HL-60 (cell line): ENCODE measurements around the gene TXNRD2.

Experiments
- DNase-seq, 2 experiments: peaks; one replicate each; pipeline ENCODE4 v3.0.0-alpha.2; 2010 to 2020; ENCODE audit warnings: low read depth in 1 of 2, low spot score in 1 of 2
- H3K27ac ChIP-seq: fragments of 250-450 bp; sonication (Bioruptor Pico); replicated peaks from 2 replicates; pipeline ENCODE4 v1.5.1; 2020; ENCODE audit warnings: mild to moderate bottlenecking, moderate library complexity
- H3K27me3 ChIP-seq: fragments of 250-450 bp; sonication (Bioruptor Pico); 2 replicates; pipeline ENCODE4 v1.5.1; 2021; ENCODE audit warnings: mild to moderate bottlenecking, moderate library complexity; ENCODE audit not compliant: insufficient read depth, poor library complexity, severe bottlenecking
- H3K4me3 ChIP-seq: replicated peaks from 2 replicates; pipeline ENCODE4 v1.5.1; 2011; ENCODE audit warnings: mild to moderate bottlenecking, control low read depth, low read length; ENCODE audit not compliant: insufficient read depth
- GABPA ChIP-seq: IDR thresholded peaks from 2 replicates; pipeline ENCODE4 v1.6.1; 2012; ENCODE audit warnings: low read depth
- POLR2AphosphoS5 ChIP-seq: IDR thresholded peaks from 2 replicates; pipeline ENCODE4 v1.6.1; 2012; ENCODE audit warnings: low read depth
- SPI1 ChIP-seq: IDR thresholded peaks from 2 replicates; pipeline ENCODE4 v1.6.1; 2012; ENCODE audit warnings: low read depth, mild to moderate bottlenecking, borderline replicate concordance
- TF ChIP-seq, protein P1 (sequence below): IDR thresholded peaks from one replicate; pipeline ENCODE4 v1.5.1; 2011; ENCODE audit warnings: low read length, control low read depth, inconsistent platforms; ENCODE audit not compliant: insufficient read depth
- TF ChIP-seq, protein P2 (sequence below): IDR thresholded peaks from 2 replicates; pipeline ENCODE4 v1.6.1; 2012; ENCODE audit warnings: low read depth; ENCODE audit not compliant: insufficient replicate concordance

The TXNRD2 gene

DNA sequence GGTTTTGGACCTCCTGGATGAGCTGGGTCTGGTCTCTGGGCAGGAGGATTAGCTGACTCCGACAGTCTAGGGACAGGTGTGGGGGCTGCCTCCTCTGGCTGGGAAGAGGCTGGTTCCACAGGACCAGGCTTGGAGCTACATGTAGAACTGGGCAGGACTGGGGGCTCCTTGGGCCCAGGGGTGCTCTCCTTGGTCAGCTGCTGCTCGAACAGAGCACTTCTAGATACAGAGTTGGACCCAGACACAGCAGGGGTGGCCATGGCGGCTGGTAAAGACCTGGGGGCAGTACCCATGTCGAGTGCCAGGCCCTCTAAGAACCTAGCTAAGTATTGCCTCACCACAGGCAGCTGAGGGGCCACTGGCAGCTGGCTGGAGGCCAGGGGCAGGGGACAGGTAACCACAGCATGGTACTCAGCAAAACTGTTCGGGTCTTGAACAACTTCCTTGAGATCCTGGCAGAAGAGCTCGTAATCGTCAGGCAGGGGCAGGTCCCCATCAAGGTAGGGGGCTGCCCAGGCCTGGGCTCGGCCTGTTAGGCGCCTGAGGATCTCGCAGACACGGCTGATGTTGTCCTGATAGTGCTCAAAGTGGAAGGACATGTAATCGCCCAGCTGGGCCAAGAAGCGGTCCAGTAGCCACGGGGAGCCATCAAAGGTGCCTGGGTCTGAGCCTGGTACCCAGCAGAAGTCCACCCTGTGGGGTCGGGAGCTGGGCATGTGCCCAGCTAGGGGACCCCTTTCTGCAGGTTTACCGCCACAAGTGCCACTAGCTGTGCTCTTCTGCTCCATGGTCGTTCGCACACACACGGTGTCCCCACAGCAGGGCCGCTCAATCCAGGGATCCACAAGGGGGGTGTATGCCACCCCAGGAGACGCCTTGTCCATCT lies 90.1 kb downstream of the TXNRD2 start:
- DNase-seq, result no peak

DNA sequence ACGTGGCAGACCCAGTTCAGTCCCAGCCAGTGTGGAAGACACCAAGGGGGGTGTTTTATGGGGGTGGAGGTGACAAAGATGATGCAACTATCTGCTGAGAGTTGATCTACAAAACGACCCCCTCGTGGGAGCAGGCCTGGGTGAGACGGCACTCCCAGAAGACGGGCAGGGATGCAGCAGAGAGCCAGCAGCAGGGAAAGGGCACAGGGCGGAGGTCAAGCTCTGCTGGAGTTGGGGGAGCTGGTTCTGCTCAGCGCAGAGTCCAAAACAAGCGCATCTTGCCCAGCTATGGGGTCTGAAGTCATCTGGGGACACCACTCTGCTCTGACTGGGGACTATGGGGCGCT lies 90.9 kb downstream of the TXNRD2 start:
- DNase-seq, result no peak
- H3K27ac ChIP-seq, result no peak overlapping the region
- no peak overlapping the region for H3K4me3 ChIP-seq
- no peaks in the 10 kb centered on the region for H3K27me3 ChIP-seq
- TF ChIP-seq GABPA (no peak), SPI1 (no peak), POLR2AphosphoS5 (no peak)
- TF ChIP-seq, protein P1, sequence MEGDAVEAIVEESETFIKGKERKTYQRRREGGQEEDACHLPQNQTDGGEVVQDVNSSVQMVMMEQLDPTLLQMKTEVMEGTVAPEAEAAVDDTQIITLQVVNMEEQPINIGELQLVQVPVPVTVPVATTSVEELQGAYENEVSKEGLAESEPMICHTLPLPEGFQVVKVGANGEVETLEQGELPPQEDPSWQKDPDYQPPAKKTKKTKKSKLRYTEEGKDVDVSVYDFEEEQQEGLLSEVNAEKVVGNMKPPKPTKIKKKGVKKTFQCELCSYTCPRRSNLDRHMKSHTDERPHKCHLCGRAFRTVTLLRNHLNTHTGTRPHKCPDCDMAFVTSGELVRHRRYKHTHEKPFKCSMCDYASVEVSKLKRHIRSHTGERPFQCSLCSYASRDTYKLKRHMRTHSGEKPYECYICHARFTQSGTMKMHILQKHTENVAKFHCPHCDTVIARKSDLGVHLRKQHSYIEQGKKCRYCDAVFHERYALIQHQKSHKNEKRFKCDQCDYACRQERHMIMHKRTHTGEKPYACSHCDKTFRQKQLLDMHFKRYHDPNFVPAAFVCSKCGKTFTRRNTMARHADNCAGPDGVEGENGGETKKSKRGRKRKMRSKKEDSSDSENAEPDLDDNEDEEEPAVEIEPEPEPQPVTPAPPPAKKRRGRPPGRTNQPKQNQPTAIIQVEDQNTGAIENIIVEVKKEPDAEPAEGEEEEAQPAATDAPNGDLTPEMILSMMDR, result no peak
- TF ChIP-seq, protein P2, sequence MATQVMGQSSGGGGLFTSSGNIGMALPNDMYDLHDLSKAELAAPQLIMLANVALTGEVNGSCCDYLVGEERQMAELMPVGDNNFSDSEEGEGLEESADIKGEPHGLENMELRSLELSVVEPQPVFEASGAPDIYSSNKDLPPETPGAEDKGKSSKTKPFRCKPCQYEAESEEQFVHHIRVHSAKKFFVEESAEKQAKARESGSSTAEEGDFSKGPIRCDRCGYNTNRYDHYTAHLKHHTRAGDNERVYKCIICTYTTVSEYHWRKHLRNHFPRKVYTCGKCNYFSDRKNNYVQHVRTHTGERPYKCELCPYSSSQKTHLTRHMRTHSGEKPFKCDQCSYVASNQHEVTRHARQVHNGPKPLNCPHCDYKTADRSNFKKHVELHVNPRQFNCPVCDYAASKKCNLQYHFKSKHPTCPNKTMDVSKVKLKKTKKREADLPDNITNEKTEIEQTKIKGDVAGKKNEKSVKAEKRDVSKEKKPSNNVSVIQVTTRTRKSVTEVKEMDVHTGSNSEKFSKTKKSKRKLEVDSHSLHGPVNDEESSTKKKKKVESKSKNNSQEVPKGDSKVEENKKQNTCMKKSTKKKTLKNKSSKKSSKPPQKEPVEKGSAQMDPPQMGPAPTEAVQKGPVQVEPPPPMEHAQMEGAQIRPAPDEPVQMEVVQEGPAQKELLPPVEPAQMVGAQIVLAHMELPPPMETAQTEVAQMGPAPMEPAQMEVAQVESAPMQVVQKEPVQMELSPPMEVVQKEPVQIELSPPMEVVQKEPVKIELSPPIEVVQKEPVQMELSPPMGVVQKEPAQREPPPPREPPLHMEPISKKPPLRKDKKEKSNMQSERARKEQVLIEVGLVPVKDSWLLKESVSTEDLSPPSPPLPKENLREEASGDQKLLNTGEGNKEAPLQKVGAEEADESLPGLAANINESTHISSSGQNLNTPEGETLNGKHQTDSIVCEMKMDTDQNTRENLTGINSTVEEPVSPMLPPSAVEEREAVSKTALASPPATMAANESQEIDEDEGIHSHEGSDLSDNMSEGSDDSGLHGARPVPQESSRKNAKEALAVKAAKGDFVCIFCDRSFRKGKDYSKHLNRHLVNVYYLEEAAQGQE, result no peak

More for the DNA sequence above, 90.1 kb downstream of the TXNRD2 start:
- Histone ChIP-seq H3K27me3 (no peaks in the 10 kb centered on the region), H3K4me3 (no peak overlapping the region), H3K27ac (no peak overlapping the region)
- TF ChIP-seq GABPA (no peak), POLR2AphosphoS5 (no peak), SPI1 (no peak)
- TF ChIP-seq, protein P2, result no peak
- TF ChIP-seq, protein P1, result no peak

DNA sequence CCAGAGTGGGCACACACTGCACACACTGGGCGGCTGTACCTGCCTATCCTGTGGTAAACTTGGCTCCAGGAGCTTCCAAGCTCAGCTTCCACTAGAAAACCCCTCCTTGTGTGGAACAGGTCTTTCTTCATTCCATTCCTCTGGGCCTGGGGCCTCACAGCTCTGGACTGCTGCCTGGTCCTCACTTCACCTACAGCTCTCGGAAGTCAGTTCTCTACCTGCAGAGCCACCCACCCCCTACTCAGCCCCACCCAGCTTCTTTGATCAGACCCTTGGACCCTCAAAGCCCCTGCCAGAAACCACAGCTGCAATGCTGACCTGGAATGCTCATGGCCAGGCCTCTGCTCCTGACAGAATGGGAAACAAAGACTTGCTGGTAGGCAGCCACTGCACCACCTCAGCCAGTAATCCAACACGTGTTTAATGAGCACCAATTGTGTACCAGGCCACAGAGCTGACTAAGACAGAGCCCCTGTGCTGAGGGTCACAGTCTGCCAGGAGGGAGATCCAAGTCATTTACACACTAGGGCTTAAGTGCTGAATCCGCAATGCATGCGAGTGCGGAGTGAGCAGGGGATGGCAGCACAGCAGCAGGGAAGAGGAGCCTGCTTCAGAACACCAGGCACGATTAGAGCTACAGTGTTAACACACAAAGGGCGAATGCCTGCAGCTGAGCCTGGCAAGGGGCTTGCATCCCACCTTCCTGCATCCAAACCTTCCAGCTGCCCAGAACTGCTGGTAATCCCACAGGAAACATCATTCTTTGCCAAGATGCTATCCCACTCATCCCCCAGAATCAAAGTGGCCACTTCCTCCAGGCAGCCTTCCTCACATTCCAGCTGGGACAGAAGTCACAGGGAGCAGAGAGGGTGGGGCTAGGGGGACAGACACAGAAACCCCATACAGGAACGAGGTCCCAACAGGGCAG lies 91.5 kb downstream of the TXNRD2 start:
- TF ChIP-seq SPI1 (no peak), GABPA (no peak)
- TF ChIP-seq, protein P2, result no peak
- Histone ChIP-seq H3K27ac (no peak overlapping the region), H3K27me3 (no peaks in the 10 kb centered on the region), H3K4me3 (no peak overlapping the region)
- DNase-seq, result no peak
